Fibroblast of upper back skin (primary cell): ENCODE measurements around the gene ODC1.
A peak's percentile ranks its signal among the peaks of the same experiment; 100 is the strongest.
"Not testable (repeated sequence)": the region's sequence is repeated elsewhere in the genome, so short reads cannot be mapped to it uniquely, and the experiment has no call there.

Source experiments
- DNase-seq: peaks from one replicate; pipeline ENCODE4 v3.0.0-alpha.2; 2013

The ODC1 gene

GRCh38 chr2:10452312-10452711 lies 4.2 kb upstream of the ODC1 start:
- DNase-seq, result peak; percentile 60

GRCh38 chr2:10451819-10452218 lies 3.7 kb upstream of the ODC1 start:
- DNase-seq, result no peak

GRCh38 chr2:10449838-10450691 lies 1.9 kb upstream of the ODC1 start:
- DNase-seq, result no peak

GRCh38 chr2:10449486-10449831 lies 1.3 kb upstream of the ODC1 start:
- no peak for DNase-seq

GRCh38 chr2:10448576-10449485 lies 704 bp upstream of the ODC1 start:
- no peak for DNase-seq

- DNase-seq, result no peak
Measured at GRCh38 chr2:10447300-10447894, 730 bp downstream of the ODC1 start.

- no peak for DNase-seq
Measured at GRCh38 chr2:10446631-10447030, 1.5 kb downstream of the ODC1 start.

- no peak for DNase-seq
Measured at GRCh38 chr2:10444463-10444862, 3.7 kb downstream of the ODC1 start.

GRCh38 chr2:10442469-10443126 lies 5.5 kb downstream of the ODC1 start:
- DNase-seq, result not testable (repeated sequence)

GRCh38 chr2:10441948-10442347 lies 6.2 kb downstream of the ODC1 start:
- DNase-seq, result peak; percentile 44

- DNase-seq, result no peak
Measured at GRCh38 chr2:10440736-10441135, 7.4 kb downstream of the ODC1 start.

- DNase-seq, result no peak
Measured at GRCh38 chr2:10439971-10440370, 8.2 kb downstream of the ODC1 start.

- DNase-seq, result no peak
Measured at GRCh38 chr2:10439185-10439879, 8.8 kb downstream of the ODC1 start.

GRCh38 chr2:10438688-10439087 lies 9.4 kb downstream of the ODC1 start:
- no peak for DNase-seq

- no peak for DNase-seq
Measured at GRCh38 chr2:10437806-10438205, 10.3 kb downstream of the ODC1 start.

GRCh38 chr2:10436583-10437110 lies 11.5 kb downstream of the ODC1 start:
- DNase-seq, result no peak

- no peak for DNase-seq
Measured at GRCh38 chr2:10435820-10436204, 12.3 kb downstream of the ODC1 start.

GRCh38 chr2:10434886-10435819 lies 13.0 kb downstream of the ODC1 start:
- peak; percentile 57 for DNase-seq

GRCh38 chr2:10433947-10434885 lies 13.9 kb downstream of the ODC1 start:
- DNase-seq, result no peak
